Stimulated activated CD4-positive, alpha-beta T cell treated with anti-CD3 and anti-CD28 coated beads, Interleukin-2, amount 100 ng/mL, for 48 hours (primary cell): ENCODE results near the gene CPNE5.

Source experiments
- DNase-seq, 2 donors: peaks; one replicate each; pipeline ENCODE4 v3.0.0-alpha.2; 2020

Gene CPNE5

DNA sequence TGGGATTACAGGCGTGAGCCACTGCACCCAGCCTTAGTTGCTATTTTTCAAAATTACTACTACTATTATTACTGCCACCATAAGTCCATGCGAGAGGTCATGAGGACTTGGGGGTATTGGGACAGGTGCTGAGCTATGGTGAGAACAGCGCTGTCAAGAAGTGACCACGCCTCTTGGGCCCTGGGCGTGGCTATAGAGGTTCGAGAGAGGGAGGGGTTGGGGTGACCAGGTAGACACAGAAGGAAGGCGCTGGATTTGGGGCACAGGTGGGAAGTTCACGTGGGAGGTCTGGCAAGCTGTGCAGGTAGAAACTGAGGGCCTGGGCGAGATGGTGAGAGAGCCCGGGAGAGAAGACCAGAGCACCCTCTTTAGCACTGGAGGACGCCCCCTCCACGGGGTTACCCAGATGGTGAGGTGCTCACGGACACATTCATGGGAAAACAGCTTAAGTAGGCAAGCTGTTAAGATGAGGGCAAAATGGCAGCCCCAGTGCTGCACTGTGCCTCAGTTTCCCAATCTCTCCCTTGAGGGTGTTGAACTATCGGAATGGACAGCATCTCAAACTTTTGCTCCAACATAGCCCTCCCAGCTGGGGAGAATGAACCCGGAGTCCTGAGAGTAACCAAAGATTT lies 80.6 kb downstream of the CPNE5 start:
- DNase-seq: no peak

DNA sequence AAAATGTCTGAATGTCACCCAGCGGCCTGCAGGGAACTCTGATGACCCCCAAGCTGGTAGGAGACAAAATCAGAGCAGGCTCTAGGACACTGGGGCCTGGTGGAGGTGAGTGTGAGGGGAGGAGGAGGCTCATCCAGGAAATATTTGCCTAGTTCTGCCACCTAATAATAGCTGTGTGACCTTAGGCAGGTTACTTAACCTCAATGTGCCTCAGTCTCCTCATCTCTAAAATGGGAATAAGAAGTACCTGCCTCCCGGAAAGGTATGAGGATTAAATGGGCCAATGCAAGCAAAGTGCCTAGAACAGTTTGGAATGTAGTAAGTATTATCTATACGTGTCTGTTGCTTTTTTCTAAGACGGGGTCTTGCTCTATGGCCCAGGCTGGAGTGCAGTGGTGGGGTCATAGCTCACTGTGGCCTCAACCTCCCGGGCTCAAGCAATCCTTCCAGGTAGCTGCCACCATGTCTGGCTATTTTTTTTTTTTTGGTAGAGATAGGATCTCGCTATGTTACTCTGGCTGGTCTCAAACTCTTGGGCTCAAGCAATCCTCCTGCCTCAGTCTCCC lies 81.2 kb downstream of the CPNE5 start:
- no peak for DNase-seq

DNA sequence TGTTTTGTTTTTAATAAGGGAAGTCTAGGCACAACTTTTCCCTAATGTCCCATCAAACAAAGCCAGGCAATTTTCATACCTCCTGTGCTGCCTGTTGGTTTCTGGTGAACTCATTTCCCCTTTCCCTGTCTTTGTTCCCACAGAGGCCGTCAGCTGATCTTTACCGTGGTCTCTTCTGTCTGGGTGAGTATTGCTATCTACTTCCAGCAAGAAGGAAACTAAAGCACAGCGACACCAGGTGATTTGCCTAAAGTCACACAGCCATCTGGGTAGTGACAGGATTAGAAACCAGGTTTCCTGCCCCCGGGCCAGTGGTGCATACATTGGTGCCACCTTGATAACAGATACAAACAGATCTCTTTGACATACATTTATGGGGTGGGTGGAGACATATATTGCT lies 82.0 kb downstream of the CPNE5 start:
- DNase-seq: no peak

DNA sequence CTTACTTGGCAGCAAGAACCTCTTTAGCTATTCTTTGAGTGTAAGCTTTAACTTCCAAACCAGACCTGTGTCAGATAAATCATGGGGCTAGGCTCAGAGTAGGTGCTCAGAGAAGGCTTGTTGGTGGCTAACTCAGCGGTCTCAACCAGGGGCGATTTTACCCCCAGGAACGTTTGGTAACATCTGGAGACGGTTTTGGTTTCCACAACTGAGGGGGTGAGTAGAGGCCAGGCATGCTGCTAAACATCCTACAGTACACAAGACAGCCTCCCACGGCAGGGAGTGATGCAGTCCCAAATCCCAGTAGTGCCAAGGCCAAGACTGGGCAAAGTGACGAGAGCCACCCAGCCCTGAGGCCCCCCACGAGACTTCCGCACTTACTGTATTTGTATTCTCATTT lies 82.5 kb downstream of the CPNE5 start:
- no peak for DNase-seq

DNA sequence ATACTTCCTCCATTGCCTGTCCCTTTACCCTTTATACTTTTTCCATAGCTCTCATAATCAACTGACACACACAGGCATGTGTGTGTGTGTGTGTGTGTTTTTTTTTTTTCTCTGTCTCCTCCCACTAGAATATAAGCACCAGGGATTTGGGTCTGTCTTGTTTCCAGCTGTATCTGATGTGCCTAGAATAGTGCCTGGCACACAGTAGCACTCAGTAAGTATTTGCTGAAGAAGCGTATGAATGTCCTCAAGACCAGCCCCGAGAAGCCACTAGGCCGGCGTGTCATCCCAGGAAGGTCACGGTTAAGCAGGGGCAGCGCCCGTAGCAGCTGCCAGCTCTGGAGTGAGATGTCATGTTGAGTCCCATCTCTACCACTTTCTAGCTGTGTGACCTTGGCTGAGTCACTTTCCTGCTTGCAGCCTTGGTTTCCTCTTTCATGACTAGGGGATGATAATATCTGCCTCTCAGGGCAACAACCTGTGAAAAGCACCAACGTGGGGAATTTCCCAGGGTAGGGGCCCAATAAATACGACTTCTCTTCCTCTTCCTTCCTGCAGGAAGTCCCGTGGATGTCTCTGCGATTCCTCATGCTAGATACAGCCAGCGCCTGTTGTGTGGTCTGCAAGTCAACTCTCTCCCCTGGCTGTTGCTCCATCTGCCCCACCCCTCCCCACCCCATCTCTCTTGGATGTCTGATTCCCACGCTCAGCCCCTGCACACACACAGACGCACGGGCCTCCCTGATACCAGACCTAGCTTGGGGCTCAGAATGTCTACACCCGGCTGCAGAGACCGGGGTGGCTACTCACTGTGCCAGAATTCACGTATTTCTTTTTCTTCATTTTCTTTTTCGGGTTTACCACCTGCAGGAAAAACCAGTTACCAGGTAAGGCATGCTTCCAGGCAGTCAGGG lies 83.6 kb downstream of the CPNE5 start:
- peak; percentile 50 to 58 for DNase-seq

DNA sequence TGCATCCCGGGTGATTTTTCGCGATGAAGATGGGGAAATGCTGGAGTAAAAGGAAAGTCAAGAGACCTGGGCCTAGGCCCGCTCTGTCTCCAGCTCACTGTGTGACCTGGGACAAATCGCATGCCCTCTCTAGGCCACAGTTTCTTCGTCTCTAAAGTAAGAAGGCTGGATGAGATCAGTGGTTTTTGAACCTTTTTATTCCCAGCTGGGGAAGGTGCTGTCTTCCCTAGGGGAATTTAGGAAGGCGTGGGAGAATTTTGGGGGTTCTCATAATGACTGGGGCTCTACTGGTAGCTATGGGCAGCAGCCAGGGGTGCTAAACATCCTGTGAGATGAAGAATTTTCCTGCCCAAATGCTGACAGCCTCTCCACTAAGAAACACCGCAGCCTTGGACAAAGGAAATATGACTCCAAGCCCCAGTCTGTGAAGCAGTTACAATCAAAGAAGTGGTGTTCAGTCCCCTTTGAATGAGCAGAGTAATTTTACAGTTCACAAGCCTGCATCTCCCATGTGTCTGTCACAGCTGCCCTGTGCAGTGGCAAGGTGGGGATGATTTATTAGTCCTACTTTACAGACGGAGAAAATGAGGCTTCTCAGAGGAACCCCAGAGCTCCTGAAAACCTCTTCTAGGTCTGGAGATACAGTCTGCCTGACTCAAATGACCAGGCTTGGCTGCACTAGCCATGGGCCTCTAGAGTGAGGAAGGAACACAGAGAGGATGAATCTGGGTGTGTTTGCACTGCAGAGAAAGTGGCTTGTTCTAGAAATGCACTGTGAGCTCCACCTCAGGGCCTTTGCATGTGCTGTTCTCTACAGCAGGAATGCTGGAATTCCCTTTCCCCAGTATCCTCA lies 84.4 kb downstream of the CPNE5 start:
- DNase-seq: no peak

DNA sequence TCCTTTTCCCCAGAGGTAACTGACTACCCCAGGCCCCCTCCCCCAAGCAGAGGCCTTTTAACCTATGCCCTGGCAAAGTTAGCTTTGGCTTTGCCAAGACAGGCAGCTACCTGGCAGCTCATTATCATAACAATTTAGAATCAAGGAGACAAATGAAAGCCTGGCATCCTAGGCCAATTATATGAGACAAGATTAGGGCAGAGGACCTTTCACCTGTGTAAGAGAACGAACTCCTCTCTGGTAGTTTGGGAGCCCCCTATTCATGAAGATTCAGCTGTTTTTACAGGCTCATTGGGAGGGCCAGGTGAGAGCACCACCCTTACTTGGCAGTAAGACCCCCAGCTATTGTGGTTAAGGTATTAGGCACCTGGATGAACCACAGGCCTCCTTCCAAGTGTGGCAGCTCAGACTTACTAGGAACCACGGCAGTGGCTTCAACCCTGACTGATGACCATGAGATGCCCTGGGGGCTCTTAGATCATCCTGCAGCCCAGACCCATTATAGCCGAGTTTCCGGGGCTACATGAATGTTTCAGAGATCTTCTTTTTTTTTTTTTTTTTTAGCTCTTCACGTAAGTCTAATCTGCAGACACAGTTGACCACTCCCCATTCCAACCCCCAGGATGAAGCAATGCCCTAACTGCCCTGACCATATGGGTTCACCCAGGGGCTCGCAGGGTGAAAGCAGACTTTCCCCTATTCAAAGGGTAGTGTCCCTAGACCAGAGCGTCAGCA lies 85.4 kb downstream of the CPNE5 start:
- DNase-seq: no peak

DNA sequence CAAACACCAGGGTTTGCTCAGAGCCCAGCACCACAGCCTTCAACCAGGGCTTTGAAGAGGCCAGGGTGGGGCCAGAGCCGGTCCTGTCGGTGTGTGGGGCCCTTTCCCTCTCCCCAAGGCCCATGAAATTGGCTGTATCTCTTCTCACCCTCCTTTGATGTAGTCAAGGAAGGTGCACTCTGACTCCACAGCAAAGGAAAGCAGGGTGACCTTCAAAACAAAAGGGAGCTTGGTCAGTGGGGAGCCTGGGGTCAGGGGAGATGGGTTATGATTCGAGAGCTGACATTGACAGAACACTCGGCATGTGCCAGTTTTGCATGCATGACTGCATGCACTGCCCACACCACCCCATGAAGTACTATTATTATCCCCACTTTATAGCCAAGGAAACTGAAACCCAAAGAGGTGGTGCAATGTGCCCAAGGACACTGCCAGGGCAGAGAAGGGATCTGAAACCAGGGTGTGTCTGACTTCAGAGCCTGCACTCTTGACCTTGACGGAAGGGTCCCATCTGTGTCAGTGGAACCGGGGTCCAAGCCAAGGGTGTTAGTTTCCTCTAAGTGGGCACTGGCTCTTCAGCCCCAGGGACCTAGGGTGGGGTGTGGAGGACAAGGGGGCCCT lies 86.2 kb downstream of the CPNE5 start:
- DNase-seq: no peak

DNA sequence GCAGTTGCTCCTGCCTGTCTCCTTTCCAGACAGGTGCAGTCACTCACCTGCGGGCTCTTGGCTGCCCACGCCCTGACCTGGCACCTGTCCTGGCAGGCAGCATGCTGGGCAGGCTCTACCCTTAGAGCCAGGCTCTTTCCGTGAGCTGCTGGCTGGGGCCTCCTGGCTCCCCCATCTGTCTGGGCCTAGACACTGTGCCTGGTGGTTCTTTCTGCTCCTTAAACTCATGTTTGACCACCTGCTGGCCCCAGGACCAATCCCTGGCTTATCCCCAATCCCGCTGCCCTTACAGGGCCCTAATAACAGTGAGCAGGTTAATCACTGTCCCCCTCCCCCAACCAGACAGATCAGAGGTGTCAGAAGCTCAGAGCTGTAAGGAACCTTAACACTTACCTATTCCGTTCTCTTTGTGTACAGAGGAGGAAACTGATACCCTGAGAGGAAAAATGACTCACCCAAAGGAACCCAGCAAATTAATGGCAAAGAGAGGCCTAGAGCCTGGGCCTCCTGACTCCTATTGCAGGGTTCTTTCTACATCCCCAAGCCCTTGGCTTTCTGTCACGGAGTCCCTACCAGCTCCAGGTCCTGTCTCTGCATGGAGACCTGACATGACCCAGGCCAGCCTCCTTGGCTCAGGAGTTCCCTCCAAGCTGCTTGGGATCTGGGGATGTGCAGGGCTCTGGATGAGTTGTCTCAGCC lies 86.9 kb downstream of the CPNE5 start:
- DNase-seq: no peak

DNA sequence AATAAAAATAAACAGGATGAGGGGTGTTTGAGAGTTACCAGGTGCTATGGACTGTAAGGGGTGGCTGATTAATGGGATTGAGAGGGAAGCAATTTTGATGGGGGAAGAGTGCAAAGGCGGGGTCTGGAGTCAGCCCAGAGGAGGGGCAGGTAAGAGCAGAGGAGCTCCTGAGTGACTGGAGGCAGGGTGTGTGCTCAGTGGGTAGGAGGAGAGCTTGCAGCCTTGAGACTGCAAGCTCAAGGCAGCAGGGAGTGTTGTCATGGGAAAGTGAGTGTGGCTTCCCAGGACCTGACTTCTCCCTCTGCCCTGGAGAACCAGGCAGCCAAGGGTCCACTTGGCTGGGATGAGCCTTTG lies 87.4 kb downstream of the CPNE5 start:
- DNase-seq: no peak

DNA sequence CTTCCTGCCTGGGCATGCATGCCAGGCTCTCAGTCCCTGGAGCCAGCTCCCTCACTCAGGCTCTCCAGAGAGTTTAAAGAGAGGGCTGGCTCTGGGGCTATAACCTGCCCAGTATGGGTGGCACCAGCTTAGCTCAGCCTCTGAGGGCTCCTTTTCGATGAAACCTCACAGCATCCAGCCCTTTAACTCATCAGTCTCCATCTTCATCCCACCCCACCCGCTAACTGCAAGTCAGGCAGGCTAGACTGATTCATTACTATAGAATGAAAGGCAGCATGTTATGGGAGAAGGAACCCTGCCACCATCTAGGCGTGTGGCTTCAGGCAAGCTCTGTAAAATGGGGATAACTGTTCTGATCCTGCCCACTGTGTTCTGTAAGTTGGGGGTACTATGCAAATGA lies 88.2 kb downstream of the CPNE5 start:
- DNase-seq: no peak

DNA sequence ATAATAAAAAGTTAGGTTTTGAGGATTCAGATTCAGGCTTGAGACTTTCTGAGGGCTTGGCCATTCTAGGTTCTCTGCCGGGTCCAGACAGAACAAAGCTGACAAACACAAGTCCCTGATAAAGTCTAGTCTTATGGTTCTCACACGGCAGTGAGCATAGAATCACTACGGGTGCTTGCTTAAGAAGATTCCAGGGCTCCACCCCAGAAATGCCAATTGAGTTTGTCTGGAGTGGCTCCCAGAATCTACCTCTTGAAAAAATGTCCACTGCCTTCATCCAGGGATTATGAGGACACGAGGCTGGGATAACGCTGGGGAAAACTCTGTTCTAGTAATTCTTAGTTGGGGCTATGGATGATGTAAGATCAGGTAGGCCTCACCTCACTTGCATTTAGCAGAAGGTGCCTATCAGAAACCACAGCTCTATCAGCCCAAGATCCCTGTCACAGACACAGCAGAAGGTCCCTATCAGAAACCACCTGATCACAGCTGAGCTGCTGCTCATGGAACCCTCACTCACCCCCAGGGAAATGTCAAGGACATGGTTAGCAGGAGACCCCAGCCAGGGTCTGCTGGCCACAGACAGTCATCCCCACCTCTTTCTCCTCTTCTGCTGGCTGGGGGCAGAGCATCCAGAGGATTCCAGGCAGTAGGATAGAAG lies 89.3 kb downstream of the CPNE5 start:
- no peak for DNase-seq

DNA sequence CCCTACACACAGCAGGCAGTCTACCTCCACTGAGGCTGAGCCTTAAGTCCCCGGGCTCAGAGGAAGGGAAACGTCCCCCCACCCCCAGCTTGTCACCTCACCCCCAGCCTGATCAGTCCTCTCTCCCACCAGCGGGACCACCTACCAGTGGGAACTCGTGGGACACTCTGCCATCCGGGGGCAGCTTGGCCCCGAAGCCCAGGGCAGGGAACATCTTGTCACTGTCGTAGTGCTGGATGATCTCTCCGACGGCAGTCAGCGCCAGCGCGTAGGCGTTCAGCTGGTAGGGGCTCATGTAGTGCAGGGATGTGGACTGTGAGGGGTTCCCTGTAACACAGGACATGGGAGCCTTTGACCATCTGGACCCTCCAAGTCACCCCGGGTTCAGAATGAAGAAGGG lies 93.0 kb downstream of the CPNE5 start:
- DNase-seq: no peak

DNA sequence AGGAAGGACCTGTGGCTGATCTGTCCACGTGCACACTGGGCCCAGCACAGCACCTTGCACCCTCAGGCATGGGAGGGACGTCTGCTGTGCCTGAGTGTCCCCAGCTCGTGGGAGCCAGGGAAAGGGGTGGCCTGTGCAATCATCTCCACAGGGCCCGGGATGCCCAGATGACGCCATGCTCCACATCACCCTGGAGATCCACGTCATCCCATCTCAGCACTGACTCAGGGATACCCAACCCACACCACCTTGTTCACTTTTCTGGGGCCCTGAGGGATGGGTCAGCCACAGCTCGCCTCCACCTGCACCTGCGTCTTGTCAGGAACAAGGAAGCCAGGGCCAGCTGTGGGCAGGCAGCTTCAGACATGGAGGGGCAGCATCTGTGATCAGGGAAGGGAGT lies 93.4 kb downstream of the CPNE5 start:
- no peak for DNase-seq

DNA sequence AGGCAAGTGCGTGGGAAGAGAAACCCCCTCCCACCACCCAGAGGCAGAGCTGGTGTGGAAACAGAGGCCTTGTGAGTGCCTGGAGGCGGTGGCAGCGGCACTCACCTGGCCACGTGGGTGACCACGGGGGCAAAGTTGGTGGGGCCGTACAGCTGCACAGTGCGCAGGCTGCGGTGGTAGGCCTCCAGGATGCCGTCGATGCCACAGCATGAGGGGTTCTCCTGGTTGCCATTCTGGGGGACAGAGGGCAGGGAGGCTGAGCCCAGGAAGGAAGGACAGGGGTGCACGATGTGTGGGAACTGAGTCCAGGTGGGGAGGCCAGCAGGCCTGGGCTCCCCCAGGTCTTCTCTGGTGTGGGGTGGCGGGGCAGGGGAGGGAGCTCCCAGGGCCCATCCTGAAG lies 94.0 kb downstream of the CPNE5 start:
- DNase-seq: no peak

DNA sequence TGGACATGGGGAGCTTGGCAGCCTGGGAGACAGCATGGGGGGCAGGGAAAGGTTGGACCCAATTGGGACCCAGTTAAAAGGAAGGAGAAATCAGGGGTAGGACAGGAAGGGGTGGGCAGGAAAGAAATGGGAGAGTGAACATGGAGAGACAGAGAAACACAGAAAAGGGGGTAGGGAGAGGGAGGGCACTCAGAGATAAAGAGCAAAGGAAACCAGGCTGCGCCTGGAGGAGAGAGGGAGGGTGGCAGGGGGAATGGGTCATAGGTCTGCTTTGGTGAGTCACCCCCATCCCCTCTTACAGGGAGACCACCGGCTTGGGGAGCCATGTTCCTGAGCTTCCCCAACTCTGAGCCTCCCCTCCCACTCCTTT lies 95.0 kb downstream of the CPNE5 start:
- DNase-seq: no peak

DNA sequence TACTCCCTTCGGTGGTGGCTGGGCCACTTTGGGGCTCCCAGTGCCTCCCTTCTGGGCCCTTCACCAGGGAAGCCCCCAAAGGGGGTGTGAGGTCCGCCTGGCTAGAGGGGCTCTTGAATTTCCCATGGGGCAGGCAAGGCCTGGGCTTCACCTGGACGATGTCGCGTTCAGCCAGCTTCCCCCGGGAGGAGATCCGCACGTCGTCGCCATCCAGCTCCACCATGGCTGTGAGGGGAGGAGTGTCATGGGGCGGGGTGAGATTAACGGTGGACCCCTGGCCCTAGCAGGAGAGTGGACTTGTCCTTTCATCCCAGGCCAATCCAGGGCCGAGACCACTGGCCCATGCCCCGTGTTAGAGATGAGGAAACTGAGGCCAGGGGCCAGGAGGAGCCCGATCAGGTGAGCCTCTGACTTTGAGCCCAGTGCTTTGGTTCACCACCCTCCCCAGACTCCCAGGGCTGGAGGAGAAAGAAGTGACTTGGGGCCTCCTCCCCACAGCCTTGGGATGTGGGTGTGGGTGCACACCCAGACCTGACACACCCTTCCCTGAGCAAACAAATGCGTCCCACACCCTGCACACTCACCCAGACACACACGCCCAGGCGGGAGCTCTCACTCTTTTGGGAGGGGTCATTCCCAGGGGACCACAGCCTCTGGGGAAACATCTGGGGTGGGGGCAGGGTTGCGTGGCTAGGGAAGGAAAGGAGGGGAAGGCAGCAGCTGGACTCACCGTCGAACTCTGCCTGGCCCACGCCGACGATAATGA lies 95.5 kb downstream of the CPNE5 start:
- DNase-seq: no peak

DNA sequence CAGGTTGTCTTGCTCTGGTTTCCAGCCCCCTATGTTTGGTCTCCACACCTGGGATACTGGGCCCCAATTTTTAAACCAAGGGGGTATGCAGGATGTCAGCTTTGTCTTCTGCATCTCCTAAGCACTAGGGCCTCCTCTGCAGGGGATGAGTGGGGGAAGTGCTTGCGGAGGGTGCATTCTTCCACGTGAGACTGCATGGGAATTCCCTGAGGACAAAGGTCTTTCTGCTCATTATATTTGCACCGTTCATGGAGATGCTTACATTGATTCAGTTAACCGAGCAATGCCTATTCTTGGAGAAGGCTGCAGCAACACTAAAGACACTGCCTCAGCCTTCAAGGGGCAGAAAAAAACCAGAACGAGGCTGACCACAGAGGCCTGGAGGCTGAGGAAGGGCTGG lies 96.2 kb downstream of the CPNE5 start:
- no peak for DNase-seq

DNA sequence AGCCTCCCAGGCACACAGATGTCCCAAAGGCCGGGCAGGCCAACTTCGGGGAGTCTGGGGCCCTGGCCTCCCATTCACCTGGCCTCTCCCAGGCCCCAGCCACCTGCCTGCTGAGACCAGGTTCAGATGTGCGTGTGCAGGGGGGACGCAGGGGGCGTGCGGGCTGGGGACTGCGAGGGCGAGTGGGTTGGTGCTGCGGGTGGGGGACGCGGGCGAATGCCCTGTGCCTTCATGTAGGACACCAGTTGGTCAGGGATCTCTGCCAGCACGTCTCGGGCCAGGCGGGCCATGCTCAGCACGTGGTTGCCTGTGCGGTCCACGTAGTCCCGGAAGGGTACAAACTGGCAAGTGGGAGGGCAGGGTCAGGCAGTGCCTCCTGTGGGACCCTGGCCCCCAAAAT lies 97.1 kb downstream of the CPNE5 start:
- no peak for DNase-seq

DNA sequence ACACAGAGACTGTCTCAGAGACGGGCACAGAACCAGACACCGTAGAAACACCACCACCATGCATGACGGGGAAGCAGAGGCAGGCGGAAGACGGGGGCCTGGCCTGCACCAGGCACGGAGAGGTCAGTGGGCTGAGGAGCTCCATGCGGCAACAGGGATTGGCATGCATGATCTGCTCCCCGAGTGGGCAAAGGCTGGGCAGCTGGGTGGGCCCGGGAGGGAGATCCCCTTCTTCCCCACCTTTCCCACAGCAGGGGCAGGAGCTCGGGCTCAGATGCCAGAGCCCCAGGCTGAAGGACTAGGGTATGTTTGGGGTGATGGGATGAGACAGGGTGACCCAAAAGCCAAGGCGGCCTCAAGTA lies 98.4 kb downstream of the CPNE5 start:
- no peak for DNase-seq
